SK-N-SH treated with all-trans-retinoic acid at 6 μM for 48 hours (cell line): ENCODE data around the gene SCCPDH.

Source experiments
- ARNTL ChIP-seq: fragments of 450-650 bp; formaldehyde crosslinking; IDR thresholded peaks from 2 replicates; pipeline ENCODE4 v1.5.0; 2020; ENCODE audit warnings: low read depth, mild to moderate bottlenecking, moderate library complexity, borderline replicate concordance
- BACH2 ChIP-seq: fragments of 250-450 bp; sonication (Bioruptor Pico); IDR thresholded peaks from 2 replicates; pipeline ENCODE4 v1.9.0; 2021; ENCODE audit warnings: mild to moderate bottlenecking, borderline replicate concordance
- CSDC2 ChIP-seq: fragments of 250-450 bp; sonication (Bioruptor Pico); IDR thresholded peaks from 2 replicates; pipeline ENCODE4 v1.5.0; 2020; ENCODE audit warnings: mild to moderate bottlenecking, moderate library complexity
- OSR1 ChIP-seq: fragments of 250-450 bp; sonication (Bioruptor Pico); IDR thresholded peaks from 2 replicates; pipeline ENCODE4 v1.8.0; 2022; ENCODE audit warnings: moderate library complexity, mild to moderate bottlenecking, inconsistent platforms
- PPARA ChIP-seq: fragments of 250-450 bp; sonication (Bioruptor Pico); IDR thresholded peaks from 2 replicates; pipeline ENCODE4 v1.5.0; 2020; ENCODE audit warnings: mild to moderate bottlenecking, borderline replicate concordance
- ZC3H10 ChIP-seq: fragments of 250-450 bp; sonication (Bioruptor Pico); IDR thresholded peaks from 2 replicates; pipeline ENCODE4 v1.5.1; 2021; ENCODE audit warnings: mild to moderate bottlenecking, moderate library complexity
- ZFP30 ChIP-seq: fragments of 450-650 bp; formaldehyde crosslinking; IDR thresholded peaks from 2 replicates; pipeline ENCODE4 v1.5.0; 2022; ENCODE audit warnings: mild to moderate bottlenecking, moderate library complexity
- ZNF8 ChIP-seq: fragments of 450-650 bp; formaldehyde crosslinking; IDR thresholded peaks from 2 replicates; pipeline ENCODE4 v1.5.0; 2020; ENCODE audit warnings: mild to moderate bottlenecking, moderate library complexity
- TF ChIP-seq, protein P1 (sequence below): fragments of 250-450 bp; sonication (Bioruptor Pico); IDR thresholded peaks from 2 replicates; pipeline ENCODE4 v1.5.1; 2020; ENCODE audit warnings: low read depth, mild to moderate bottlenecking, moderate library complexity
- TF ChIP-seq, protein P2 (sequence below): fragments of 250-450 bp; sonication (Bioruptor Pico); IDR thresholded peaks from 2 replicates; pipeline ENCODE4 v1.8.0; 2020; ENCODE audit warnings: mild to moderate bottlenecking, moderate library complexity, borderline replicate concordance

DNA sequence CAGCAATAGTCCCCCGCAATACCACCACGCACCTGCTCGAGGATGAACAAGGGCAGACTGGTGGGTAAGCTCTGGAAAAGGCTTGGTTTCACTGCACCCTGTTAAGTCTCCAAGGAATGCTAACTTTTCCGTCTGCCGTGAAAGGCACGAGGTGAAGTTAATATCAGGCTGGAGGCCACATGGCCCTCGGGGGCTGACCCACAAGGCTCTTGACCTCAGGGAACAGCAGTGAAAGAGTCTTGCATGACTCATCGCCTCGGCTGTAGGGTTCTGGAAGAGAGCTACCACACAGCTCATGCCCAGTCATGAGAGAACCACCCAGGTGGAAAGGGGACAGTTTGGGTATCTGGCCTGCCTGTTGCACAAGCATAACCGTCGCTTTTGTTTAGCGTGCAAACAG, 24.7 kb downstream of the SCCPDH start:
- TF ChIP-seq ZC3H10 (CRISPR knock-in tag) (no peak), ZFP30 (CRISPR knock-in tag) (no peak), BACH2 (CRISPR knock-in tag) (no peak), ZNF8 (CRISPR knock-in tag) (no peak), ARNTL (CRISPR knock-in tag) (no peak), CSDC2 (CRISPR knock-in tag) (no peak), OSR1 (no peak), PPARA (no peak)
- TF ChIP-seq, protein P1, sequence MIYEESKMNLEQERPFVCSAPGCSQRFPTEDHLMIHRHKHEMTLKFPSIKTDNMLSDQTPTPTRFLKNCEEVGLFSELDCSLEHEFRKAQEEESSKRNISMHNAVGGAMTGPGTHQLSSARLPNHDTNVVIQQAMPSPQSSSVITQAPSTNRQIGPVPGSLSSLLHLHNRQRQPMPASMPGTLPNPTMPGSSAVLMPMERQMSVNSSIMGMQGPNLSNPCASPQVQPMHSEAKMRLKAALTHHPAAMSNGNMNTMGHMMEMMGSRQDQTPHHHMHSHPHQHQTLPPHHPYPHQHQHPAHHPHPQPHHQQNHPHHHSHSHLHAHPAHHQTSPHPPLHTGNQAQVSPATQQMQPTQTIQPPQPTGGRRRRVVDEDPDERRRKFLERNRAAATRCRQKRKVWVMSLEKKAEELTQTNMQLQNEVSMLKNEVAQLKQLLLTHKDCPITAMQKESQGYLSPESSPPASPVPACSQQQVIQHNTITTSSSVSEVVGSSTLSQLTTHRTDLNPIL (CRISPR knock-in tag) = no peak
- TF ChIP-seq, protein P2, sequence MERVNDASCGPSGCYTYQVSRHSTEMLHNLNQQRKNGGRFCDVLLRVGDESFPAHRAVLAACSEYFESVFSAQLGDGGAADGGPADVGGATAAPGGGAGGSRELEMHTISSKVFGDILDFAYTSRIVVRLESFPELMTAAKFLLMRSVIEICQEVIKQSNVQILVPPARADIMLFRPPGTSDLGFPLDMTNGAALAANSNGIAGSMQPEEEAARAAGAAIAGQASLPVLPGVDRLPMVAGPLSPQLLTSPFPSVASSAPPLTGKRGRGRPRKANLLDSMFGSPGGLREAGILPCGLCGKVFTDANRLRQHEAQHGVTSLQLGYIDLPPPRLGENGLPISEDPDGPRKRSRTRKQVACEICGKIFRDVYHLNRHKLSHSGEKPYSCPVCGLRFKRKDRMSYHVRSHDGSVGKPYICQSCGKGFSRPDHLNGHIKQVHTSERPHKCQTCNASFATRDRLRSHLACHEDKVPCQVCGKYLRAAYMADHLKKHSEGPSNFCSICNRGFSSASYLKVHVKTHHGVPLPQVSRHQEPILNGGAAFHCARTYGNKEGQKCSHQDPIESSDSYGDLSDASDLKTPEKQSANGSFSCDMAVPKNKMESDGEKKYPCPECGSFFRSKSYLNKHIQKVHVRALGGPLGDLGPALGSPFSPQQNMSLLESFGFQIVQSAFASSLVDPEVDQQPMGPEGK (CRISPR knock-in tag) = no peak
